Chondrocyte (in vitro differentiated cells): ENCODE data around the gene CYP46A1. TPM values are rescaled to one million over a fixed set of nuclear protein-coding genes. Genes with fewer than 3 reads are reported as not detected.

Experiments
- DNase-seq: peaks from one replicate; pipeline ENCODE4 v3.0.0; 2021; ENCODE audit warnings: mixed read lengths, low spot score
- H3K27ac Mint-ChIP-seq: one replicate; pipeline ENCODE4 v1.8.0; 2021; ENCODE audit warnings: mild to moderate bottlenecking, moderate library complexity, mixed read lengths; ENCODE audit not compliant: unreplicated experiment
- H3K27me3 Mint-ChIP-seq: 2 replicates; pipeline ENCODE4 v1.8.0; 2021; ENCODE audit warnings: low read depth, mixed read lengths
- H3K36me3 Mint-ChIP-seq: 2 replicates; pipeline ENCODE4 v1.8.0; 2021; ENCODE audit warnings: low read depth, mixed read lengths
- H3K4me1 Mint-ChIP-seq: 2 replicates; pipeline ENCODE4 v1.8.0; 2021; ENCODE audit warnings: low read depth, mild to moderate bottlenecking, mixed read lengths
- H3K4me3 Mint-ChIP-seq: one replicate; pipeline ENCODE4 v1.8.0; 2021; ENCODE audit warnings: mild to moderate bottlenecking, moderate library complexity, mixed read lengths; ENCODE audit not compliant: unreplicated experiment
- H3K9me3 Mint-ChIP-seq: 2 replicates; pipeline ENCODE4 v1.8.0; 2021; ENCODE audit warnings: low read depth, mixed read lengths
- CTCF ChIP-seq: fragments of 200-600 bp; sonication (generic); IDR thresholded peaks from 2 replicates; pipeline ENCODE4 v1.5.0; 2021; ENCODE audit warnings: antibody characterized with exemption, mild to moderate bottlenecking, moderate library complexity
- total RNA-seq: library from RNA; stranded (reverse); gene quantifications from 3 replicates; pipeline ENCODE4 v1.2.1, GENCODE V29; 2021

Gene CYP46A1
- total RNA-seq, 1 donor from 2014 or later: 0.72 TPM

DNA sequence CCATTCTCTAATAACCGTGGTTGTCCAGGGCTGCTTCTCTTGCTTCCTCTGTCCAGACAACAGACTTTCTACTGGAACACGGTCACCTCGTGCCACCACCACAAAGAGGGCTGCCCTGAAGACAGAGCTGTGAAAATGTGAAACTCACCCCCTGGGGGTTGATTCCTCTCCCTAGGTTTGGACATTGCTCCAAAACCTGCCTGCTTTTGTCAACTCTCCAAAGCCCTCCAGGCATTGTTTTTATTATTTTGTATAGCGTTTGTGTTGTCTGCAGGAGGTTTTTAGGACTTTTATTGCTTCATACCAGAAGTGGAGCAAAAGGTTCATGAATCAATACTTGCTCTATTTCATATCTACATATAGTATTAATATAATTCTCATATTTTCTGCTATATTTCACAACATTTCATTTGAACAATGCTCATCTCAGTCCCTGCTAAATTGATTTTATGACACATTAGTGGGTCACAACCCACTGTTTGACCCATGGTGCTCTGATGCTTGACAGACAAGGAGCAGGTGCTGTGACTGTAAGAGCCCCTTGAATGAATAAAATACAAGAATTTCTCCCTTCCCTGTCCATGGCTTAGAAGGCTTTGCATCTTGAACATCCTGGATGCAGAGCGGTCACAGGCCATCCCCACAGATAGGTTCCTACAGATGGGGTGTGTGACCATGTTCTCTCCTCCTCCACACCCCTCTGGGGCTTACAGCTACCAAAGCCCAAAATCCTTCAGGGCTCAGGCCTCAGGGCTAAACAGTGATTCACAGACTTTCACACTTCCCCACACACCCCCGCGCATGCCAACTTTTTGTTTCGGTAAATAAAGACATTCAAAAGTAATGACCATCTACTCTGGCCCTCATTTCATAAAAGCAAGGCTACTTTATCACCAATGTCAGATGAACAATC, 88.5 kb downstream of the CYP46A1 start:
- Mint-ChIP-seq H3K9me3 (no peaks in the 10 kb centered on the region), H3K27ac (no peak overlapping the region), H3K4me3 (no peak overlapping the region), H3K27me3 (no peaks in the 10 kb centered on the region), H3K36me3 (no peaks in the 10 kb centered on the region), H3K4me1 (peaks cover 29% of the 10 kb centered on the region)
- no peak for DNase-seq
- TF ChIP-seq CTCF: no peak

GRCh38 chr14:99773521-99774497, 89.7 kb downstream of the CYP46A1 start:
- Mint-ChIP-seq H3K4me3 (no peak overlapping the region), H3K4me1 (peaks cover 18% of the 10 kb centered on the region), H3K9me3 (peaks cover 8% of the 10 kb centered on the region), H3K36me3 (peaks cover 3% of the 10 kb centered on the region), H3K27ac (no peak overlapping the region), H3K27me3 (no peaks in the 10 kb centered on the region)
- no peak for DNase-seq
- TF ChIP-seq CTCF: no peak

DNA sequence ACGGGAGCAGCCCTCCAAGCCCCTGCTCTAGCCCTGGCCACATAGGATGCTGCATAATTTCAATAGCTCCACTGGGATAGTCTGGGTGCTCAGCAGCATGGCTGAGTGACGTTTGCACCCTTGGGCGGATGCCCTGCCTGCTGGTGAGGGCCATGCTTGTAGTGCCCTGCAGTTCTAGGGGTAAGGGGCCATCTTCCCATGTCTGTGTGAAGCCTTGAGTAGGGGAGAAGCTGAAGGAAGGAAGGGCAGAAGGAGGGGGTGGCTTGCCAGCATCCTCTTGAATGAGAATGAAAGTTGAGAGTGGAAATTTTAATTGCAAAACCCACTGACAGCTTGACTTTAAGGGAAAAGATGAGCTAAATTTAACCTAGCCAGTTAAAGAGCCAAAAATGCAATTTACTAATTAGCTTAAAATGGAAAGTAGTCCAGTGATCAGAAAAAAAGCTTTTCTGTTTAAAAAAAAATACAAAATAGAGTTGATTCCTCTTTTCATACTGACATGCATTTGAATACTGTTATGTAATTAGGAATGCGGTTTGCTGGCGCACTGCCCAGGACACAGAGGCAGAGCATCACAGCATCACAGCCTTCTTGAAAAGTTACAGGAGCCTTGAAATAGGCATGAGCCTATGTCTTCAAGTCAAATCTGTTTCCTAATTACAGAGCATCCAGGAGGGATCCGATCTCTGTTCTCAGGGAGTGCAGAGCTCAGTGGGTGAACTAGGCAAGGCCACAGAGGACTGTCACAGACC, 90.6 kb downstream of the CYP46A1 start:
- Mint-ChIP-seq H3K4me1 (peaks cover 17% of the 10 kb centered on the region), H3K27ac (no peak overlapping the region), H3K9me3 (peaks cover 16% of the 10 kb centered on the region), H3K4me3 (no peak overlapping the region), H3K27me3 (no peaks in the 10 kb centered on the region), H3K36me3 (peaks cover 5% of the 10 kb centered on the region)
- DNase-seq: no peak
- no peak for TF ChIP-seq CTCF

GRCh38 chr14:99775351-99775750, 91.3 kb downstream of the CYP46A1 start:
- Mint-ChIP-seq H3K4me3 (no peak overlapping the region), H3K36me3 (peaks cover 5% of the 10 kb centered on the region), H3K27me3 (no peaks in the 10 kb centered on the region), H3K9me3 (peaks cover 16% of the 10 kb centered on the region), H3K4me1 (peaks cover 17% of the 10 kb centered on the region), H3K27ac (no peak overlapping the region)
- no peak for TF ChIP-seq CTCF
- DNase-seq: no peak

Other genes with a start within 250 kb of the CYP46A1 start
- 54.2 to 55.1 TPM (median 54.5 TPM) in 3 replicates for gene SETD3, start 203.4 kb upstream of the CYP46A1 start, total RNA-seq
- 57.3 to 62.3 TPM (median 62.3 TPM) in 3 replicates for gene CCNK, start 202.9 kb upstream of the CYP46A1 start, total RNA-seq
- gene CCDC85C, start 80.1 kb upstream of the CYP46A1 start, total RNA-seq: 4.0 to 7.0 TPM (median 6.5 TPM) in 3 replicates
- gene HHIPL1, start 39.2 kb upstream of the CYP46A1 start, total RNA-seq: 1.6 to 5.9 TPM (median 5.6 TPM) in 3 replicates
- gene EML1, start 109.1 kb downstream of the CYP46A1 start, total RNA-seq: 36.4 to 61.0 TPM (median 39.6 TPM) in 3 replicates